Activated T-cell treated with anti-CD3 and anti-CD28 coated beads for 1 hour (primary cell): ENCODE data around the gene ATP9A.
"Not testable (repeated sequence)": the region's sequence is repeated elsewhere in the genome, so short reads cannot be mapped to it uniquely, and the experiment has no call there.

Experiments
- DNase-seq: peaks from one replicate; pipeline ENCODE4 v3.0.0-alpha.2; 2020; ENCODE audit warnings: low read depth

ATP9A gene

DNA sequence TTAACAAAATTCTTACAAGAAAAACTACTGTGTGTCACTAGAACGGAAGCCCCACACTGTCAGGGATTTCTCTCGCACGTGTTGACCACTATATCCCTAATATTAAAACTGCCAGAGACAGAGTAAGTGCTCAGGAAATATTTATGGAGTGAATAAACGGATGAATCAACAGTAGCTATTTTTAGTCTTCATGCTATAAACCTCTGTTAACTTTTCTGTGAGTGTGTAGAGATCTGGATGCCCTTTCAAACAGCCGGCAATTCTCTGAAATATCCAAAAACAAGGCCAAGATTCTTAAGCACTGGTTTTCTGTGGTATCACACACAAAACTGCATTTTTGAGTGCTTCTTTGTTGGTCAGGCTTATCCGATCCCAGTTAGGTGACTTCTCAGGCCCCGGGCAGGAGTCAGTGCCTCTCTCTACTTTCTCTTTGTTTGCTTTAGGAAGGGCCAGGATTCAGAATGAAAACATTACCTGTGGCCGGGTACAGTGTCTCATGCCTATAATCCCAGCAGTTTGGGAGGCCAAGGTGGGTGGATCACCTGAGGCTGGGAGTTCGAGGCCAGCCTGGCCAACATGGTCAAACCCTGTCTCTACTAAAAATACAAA lies 15.7 kb downstream of the ATP9A start:
- no peak for DNase-seq

DNA sequence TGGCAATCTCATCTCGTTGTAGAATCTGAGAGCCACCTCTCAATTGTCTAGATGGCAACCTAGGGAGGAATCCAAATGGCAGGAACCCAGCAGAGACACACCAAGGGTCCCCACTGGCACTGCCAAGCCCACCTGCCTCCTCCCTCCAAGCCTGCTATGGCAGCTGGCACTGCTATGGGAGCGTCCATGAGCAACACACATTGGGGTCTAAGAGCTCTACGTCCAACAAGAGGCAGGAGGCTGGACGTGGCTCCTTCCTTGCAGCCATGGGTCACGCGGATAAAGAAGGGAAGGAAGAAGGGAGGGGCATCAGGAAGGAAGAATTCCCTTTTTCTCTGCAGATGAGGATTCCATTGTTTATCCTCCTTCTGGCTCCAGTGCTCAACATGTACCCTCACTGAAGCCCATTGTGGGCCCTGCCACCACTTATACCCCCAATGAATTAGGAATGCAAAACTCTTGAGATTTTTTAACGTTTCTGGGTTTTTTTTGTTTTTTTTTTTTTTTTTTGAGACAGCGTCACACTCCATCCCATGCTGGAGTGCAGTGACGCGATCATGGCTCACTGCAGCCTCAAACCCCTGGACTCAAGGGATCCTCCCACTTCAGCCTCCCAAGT lies 17.3 kb downstream of the ATP9A start:
- no peak for DNase-seq

DNA sequence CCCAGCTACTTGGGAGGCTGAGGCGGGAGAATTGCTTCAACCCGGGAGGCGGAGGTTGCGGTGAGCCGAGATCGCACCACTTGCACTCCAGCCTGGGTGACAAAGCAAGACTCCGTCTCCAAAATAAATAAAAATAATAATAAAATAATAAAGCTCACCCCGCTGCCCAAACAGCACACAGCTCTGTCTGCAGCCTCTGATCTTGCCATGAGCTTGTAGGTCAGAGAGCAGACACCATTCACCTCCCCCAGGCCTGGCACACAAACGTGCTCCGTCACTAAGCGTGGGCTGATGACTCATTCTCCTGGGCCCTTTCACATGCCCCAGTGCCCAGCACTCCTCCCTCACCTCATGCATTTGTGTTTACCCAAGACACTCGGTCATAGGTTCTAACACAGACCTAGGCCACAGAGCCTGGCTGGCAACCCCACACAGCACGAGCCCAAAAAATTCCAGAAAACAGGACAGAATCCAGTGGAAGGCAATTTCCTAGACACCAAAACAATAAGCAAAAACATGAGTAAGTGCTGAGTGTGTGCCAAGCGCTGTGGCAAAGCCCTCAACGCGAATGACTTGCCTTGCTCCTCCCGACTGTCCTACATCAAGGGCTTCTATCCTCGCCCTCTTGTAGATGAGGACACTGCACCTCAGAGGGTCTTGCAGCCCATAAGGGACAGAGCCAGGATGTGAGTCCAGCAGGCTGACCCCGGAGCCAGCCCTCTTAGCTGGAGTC lies 18.0 kb downstream of the ATP9A start:
- DNase-seq = no peak

DNA sequence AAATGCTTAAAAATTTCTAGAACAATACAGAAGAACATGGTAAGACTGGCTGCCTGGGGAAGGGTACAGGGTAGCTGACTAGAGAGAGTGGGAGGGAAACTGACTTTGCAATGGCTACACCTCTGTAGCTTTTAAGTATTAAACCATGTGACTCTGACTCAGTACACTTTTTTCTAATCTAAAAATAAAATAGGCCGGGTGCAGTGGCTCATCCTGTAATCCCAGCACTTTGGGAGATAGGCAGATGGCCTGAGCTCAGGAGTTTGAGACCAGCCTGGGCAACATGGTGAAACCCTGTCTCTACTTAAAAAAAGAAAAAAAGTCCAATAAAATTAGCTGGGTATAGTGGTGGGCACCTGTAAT lies 18.5 kb downstream of the ATP9A start:
- no peak for DNase-seq

DNA sequence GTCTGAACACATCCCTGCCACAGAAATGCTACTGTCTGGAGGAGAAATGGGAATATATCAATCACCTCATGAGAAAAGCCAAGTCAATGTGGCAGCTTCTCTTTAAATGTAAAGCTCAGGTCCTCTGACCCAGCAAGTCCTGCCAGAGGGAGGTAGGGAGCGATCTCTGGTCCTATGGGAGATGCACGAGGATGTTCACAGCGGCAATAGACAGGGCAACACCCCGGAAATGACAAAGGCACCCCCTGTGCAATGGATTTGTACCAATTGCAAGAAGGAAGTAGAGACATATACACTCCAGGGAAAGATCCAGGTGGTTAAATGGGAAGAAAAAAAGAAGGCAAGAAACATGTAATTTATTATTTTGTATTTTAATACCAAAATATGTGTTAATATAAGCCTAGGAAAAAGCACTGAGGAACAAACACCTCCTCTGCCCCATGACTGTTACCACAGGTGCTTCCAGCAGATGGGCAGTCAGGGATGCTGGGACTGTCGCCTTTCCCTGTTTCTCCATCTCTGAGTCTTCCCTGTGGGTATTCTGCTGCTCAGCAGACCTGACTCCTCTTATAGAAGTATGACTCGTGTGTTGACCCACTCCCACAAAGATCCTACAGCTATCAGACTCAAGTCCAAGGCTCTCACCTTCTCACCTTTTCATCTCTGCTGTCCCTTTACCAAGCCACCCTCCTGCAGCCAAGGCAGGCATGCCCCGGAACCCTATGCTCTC lies 20.8 kb downstream of the ATP9A start:
- no peak for DNase-seq

DNA sequence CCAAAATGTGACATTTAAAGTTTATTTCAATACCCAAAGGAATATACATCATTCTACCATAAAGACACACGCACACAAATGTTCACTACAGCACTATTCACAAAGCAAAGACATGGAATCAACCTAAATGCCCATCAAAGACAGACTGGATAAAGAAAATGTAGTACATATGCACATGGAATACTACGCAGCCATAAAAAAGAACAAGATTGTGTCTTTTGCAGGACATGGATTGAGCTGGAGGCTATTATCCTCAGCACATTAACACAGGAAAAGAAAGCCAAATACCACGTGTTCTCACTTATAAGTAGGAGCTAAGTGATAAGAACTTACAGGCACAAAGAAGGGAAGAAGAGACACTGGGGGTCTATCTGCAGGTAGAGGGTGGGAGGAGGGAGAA lies 22.4 kb downstream of the ATP9A start:
- DNase-seq = no peak

DNA sequence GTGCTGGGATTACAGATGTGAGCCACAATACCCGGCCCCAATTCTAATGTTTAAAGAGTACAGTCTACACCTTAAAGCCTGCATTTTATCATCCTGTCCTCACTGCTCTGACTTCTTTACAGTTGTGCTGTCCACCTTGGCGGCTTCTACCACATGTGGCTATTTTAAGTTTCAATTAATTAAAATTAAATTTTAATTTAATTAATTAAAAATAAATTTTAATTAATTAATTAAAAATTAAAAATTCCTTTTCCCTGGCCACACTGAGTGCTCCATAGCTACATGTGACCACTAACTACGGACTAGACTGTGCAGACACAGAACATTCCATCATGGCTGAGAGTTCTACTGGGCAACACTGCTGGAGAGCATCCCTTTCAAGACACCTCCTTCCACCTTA lies 27.4 kb downstream of the ATP9A start:
- DNase-seq = no peak

DNA sequence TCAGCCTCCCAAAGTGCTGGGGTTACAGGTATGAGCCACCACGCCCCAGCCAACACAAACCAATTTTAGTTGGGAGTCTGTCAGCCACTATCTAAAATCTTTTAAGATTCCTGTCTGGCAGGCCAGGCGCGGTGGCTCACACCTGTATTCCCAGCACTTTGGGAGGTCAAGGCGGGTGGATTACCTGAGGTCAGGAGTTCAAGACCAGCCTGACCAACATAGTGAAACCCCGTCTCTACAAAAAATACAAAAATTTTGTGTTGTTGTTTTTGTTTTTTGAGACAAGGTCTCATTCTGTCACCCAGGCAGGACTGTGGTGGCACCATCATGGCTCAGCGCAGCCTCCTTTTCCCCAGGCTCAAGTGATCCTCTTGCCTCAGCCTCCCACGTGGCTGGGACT lies 27.9 kb downstream of the ATP9A start:
- DNase-seq = not testable (repeated sequence)

DNA sequence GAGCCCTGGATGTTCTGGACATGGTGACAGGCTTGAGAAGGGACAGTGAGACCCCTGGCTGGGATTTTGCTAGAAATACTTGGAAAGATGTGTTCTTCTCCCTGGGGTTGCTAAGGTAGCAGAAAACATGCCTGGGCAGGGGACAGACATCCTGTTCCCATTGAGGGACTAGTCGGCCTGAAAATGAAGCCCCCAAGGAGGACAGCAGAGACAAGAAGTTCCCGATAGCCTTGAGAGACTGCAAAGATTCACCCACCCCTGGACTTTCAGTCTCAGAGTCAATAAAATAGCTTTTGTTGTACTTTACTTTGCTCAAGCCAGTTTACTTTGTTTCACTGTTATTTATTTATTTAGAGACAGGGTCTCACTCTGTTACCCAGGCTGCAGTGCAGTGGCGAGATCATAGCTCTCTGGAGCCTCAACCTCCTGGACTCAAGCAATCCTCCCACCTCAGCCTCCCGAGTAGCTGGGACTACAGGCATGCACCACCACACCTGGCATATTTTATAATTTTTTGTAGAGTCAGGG lies 28.4 kb downstream of the ATP9A start:
- no peak for DNase-seq

DNA sequence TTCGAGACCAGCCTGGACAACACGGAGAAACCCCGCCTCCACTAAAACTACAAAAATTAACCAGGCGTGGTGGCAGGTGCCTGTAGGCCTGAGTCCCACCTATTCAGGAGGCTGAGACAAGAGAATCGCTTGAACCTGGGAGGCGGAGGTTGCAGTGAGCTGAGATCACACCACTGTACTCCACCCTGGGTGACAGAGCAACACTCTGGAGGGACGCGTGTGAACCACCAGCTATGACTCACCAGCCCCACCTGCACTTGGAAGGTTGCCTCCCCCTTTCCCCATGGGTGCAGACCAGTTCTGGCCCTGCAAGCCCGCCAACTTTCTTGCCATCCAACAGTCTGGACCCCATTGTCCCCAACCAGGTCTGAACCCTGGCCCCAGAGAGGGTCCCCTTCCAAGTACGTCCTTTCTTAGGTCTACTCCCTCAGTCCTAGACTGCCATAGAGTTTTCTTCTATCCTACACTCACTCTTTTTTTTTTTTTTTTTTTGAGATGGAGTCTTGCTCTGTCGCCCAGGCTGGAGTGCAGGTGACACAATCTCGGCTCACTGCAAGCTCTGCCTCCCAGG lies 29.2 kb downstream of the ATP9A start:
- no peak for DNase-seq

DNA sequence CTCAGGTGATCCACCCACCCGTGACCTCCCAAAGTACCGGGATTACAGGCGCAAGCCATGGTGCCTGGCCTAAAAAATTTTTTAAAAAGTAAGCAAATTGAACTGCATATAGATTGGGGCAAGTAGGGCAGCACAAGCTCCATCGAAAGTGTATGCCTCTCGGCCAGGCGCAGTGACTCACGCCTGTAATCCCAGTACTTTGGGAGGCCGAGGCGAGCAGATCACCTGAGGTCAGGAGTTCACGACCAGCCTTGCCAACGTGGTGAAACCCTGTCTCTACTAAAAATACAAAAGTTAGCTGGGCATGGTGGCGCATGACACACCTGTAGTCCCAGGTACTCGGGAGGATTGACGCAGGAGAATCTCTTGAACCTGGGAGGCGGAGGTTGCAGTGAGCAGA lies 29.9 kb downstream of the ATP9A start:
- not testable (repeated sequence) for DNase-seq

DNA sequence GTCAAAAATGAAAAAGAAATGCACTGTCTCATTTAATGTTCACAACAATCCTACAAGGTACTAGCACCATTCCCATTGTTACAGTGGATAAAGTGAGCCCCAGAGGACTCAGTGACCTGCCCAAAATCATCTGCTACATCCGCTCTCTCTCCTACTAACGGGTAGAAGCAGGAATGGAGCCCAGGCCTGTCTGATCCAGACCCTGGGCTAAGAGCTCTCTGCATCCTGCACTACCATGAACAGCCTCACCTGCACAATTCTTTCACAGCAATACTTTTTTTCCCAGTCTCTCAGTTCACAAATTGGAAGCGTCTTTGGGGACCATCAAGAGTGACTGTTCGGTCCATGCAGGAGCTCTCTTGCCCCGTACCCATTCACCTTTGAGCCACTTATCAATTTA lies 31.2 kb downstream of the ATP9A start:
- no peak for DNase-seq

DNA sequence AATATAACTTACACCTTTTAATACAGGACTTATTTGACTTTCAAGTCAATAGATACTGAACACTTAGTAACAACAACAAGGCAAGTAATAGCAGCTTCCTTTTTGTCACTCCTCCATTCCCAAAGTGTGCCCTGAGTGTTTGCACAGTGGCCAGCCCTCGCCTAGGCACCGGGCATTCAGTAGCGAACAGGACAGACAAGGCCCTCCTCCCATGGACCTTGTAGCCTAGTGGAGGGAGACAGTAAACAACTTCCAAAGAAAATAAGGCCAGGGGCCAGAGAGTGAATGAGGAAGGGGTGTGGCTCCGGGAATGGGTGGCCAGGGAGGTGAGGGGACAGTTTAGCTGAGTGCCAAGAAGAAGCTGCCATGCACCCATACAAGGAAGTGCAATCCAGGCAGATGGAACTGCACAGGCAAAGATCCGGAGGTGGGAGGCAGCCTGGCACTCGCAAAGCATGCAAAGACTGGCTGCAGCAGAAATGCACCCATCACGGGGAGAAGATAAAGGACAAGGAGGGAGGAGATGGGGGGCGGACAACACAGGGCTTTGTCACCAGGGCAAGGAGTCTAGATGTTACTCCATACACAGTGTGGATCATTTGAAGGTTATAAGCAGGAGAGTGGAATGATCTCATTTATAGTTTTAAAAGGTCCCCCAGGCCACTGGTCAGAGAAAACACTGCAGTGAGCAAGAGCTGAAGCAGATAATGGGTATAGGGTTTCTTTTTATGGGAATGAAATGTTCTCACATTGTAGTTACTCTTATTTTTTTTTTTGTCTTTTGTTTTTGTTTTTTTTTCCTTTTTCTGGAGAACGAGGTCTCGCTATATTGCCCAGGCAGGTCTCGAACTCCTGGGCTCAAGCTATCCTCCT lies 32.2 kb downstream of the ATP9A start:
- no peak for DNase-seq

DNA sequence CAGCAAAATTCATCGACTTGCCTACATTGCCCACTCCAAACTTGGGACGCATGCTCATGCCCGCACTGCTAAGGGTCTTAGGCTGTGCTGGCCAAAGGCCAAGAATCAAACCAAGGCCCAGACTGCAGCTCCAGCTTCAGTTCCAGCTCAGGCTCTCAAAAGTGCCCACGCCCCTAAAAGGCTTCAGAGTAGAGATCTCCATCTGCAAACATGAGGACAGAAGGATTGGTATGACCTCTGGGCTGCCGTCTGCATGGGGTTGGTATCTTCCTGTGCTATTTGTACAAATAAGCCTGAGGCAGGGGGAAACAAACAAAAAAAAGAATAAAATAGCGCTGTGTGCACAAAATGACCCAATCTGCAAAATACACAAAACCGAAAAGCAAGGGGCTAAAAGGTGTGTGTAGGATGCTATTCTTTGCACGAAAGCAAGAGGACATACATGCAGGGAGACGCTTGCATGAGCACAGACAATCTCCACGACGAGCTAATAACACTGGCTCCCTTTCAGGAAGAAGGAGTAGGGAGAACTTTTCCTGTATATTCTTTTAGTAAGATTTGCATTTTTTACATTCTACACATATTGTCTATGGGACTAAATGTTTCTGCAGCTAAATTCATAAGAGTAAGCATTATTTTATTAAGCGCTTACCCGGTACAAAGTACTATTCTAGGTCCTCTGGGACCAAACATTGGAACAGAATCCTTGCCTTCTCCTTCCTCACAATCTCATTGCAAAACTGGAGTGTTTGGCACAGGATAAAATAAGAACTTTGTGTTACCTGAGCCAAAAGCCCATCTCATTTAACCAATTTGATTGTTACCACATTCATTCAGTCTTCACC lies 33.1 kb downstream of the ATP9A start:
- no peak for DNase-seq

DNA sequence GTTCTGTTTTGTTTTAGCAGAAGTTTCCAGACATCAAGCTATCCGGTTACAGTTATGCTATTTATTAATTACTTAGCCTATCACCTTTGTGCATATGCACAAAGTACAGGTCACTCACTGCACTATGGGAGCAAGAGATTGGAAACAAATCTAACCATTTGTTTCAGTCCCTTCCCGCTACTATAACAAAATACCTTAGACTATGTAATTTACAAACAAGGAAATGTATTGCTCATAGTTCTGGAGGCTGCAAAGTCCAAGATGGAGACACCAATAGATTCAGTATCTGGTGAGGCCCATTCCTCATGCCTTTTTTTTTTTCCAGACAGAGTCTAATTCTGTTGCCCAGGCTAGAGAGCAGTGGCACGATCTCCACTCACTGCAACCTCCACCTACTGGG lies 35.1 kb downstream of the ATP9A start:
- no peak for DNase-seq

DNA sequence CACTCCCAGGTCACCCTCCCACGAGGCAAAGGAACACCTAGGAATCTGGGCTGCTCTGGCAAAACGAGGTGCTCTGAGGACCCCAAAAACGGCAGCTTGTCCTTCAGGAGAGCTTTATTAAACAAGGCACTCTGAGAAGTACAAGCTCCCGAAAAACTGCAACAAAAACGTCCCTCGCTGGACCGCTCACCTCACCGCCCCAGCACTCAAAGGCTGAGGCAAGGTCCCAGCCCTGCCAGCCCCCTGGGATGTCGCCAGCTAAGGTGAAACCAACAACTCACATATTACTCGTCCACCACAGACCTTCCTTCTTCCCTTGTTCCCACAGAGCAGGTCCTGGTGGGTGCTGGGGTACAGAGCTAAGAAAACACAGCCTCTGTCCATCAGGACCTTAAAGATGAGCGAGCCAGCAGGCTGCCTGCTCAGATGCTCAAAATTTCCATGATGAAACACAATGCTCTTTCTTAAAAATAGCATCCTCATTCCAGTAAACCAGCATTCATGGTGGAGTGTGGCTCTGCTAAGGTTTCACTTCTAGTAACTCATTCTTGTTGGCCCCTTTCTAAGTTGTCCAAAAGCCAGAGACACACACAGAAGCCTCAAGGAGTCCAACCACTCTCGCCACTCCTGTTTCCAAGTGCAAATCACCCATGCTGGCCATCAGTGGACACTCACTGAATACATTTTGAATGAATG lies 35.9 kb downstream of the ATP9A start:
- no peak for DNase-seq

DNA sequence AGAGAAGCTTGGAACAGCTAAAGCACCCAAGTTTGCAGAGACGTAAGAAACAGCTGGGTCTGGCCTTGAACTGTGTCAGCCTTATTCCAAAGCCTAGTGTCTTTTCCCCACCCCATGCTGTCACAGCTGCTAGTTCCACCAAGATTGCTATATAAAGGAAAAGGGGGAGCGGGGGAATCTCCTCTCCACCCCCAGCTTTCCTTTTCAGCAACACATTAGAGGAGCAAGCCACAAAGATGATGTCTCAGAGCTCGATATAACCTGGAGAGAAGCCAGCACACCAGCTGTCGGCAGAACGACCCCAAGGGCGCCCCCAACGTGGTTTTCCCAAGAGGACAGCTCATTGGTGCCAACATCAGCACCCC lies 36.5 kb downstream of the ATP9A start:
- DNase-seq = no peak

DNA sequence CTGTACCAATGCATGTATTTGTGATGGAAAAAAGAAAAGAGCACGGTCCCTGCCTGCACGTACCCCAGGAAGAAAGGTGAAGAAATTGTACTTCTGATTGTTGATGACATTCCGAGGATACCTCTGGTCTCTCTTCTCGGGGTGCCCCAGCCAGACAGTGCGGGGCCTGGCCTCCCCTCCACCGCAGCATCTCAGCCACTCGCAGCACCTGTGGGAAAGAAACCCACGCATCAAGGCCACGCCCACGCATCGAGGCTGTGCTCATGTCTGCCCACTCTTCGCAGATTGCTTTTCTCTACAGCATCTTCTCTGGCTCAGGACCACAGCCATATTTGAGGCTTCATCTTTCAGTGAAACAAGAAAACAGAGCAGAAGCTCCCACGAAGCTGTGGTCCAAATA lies 38.4 kb downstream of the ATP9A start:
- DNase-seq = no peak

DNA sequence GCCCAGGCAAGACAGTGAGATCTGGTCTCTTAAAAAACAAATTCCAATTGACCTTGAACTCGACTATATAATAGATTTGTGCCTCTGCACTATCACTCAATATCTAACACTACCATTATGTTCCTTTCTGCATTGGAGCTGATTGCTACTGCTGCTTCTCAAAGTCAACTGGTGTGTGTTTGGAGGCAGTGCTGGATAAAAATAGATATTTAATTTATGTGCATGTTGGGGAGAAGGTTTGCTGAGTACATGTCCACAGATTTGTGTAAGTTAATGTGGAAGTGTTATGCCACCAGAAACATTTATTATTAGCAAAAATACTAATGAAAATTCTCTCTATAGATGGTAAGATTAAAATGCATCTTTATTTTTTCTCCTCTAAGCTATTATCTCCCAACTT lies 39.5 kb downstream of the ATP9A start:
- no peak for DNase-seq

DNA sequence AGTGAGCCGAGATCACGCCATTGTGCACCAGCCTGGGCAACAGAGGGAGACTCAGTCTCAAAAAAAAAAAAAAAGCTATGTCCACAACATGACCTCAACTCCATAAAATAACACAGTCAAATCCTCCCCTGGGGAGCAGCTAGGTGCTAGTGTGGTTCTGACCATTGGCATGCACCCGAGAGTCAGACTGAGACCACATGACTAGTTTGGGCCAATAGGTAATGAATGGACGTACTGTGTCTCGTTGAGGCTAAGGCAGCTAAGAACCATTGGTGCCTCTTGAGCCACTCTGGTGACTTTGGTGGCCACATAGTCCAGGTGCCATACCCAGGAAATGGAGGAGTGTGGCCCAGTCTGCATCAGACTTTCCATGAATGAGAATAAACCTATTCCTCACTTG lies 40.3 kb downstream of the ATP9A start:
- DNase-seq = no peak
